Stimulated activated CD4-positive, alpha-beta T cell treated with anti-CD3 and anti-CD28 coated beads, Interleukin-1b, Interleukin-23, amount 100 ng/mL, for 48 hours (primary cell): ENCODE results near the gene ADGRG2.

Experiments used
- DNase-seq: peaks from one replicate; pipeline ENCODE4 v3.0.0-alpha.2; 2020

ADGRG2 gene

GRCh38 chrX:18949291-18949943 is 172.9 kb downstream of the ADGRG2 start:
- no peak for DNase-seq

DNA sequence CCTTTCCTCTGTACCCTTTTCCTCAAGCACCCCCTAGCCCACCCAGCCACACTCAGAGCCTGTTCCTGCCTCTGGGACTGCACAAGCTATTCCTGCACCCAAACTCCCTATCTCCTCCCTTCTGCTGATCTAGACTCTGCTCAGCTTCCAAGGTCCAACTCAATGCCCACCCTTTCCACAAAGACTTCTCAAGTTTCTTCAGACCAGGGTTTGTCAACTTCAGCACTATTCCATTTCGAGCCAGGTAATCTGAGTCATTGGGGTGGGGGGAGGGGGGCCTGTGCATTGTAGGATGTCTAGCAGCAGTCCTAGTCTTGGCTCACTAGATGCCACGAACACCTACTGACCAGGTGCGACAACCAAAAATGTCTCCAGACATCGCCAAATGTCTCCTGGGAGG is 175.7 kb downstream of the ADGRG2 start:
- DNase-seq: no peak

- DNase-seq: no peak
Observed at GRCh38 chrX:18946157-18946556, 176.1 kb downstream of the ADGRG2 start.

- DNase-seq: no peak
Observed at GRCh38 chrX:18945483-18945882, 176.8 kb downstream of the ADGRG2 start.

GRCh38 chrX:18944482-18944881 is 177.8 kb downstream of the ADGRG2 start:
- DNase-seq: no peak

- DNase-seq: no peak
Observed at GRCh38 chrX:18941896-18942295, 180.4 kb downstream of the ADGRG2 start.
